ENCODE data around the gene PLXNB3.

DNA sequence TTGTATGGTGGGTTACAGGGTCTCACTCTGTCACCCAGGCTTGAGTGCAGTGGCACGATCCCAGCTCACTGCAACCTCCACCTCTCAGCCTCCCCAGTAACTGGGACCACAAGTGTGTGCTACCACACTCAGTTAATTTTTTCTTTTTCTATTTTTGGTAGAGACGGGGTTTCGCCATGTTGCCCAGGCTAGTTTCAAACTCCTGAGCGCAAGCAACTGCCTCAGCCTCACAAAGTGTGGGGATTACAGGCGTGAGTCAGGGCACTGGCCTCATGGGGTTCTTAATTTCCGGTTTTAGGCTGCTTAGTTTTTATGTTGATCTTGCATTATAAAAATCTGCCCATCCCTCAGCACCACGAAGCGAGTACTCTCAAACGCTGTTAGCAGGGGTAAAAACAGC is 46.6 kb upstream of the PLXNB3 start:
- TF ChIP-seq CTCF (IDR thresholded peaks at IDR 0.05; ENCODE audit: low read depth, low read length, missing input control) = no peak
- no peak for TF ChIP-seq RAD21 (IDR thresholded peaks at IDR 0.05)
- no peak for TF ChIP-seq GABPA (IDR thresholded peaks at IDR 0.05 in 1 of 2, conservative IDR thresholded peaks at IDR 0.05 in 1 of 2)
- TF ChIP-seq SP1 (IDR thresholded peaks at IDR 0.05) = no peak
- TF ChIP-seq HNF4A (conservative IDR thresholded peaks at IDR 0.05) = no peak
- TF ChIP-seq NR2F2 (IDR thresholded peaks at IDR 0.05) = no peak
- TF ChIP-seq TAF1 (conservative IDR thresholded peaks at IDR 0.05) = no peak
